HG03139 (cell line): ENCODE results near the gene DDX24.
A peak's percentile ranks its signal among the peaks of the same experiment; 100 is the strongest.

Experiments
- ATAC-seq: cut with Tn5 transposase; IDR thresholded peaks from one replicate; pipeline ENCODE4 v1.9.1; 2021; ENCODE audit not compliant: unreplicated experiment

The DDX24 gene

GRCh38 chr14:94036313-94037167, 44.5 kb downstream of the DDX24 start:
- peak; percentile 91 for ATAC-seq

GRCh38 chr14:94034886-94035285, 46.1 kb downstream of the DDX24 start:
- no peak for ATAC-seq

GRCh38 chr14:94031883-94032279, 49.1 kb downstream of the DDX24 start:
- no peak for ATAC-seq

GRCh38 chr14:94031161-94031882, 49.7 kb downstream of the DDX24 start:
- ATAC-seq: no peak

- no peak for ATAC-seq
These were observed 50.4 kb downstream of the DDX24 start for GRCh38 chr14:94030571-94030970.

- no peak for ATAC-seq
These were observed 51.3 kb downstream of the DDX24 start for GRCh38 chr14:94029671-94030203.

- ATAC-seq: no peak
These were observed 51.7 kb downstream of the DDX24 start for GRCh38 chr14:94029265-94029664.

- no peak for ATAC-seq
These were observed 52.6 kb downstream of the DDX24 start for GRCh38 chr14:94028450-94028826.

- no peak for ATAC-seq
These were observed 53.2 kb downstream of the DDX24 start for GRCh38 chr14:94027566-94028449.

- no peak for ATAC-seq
These were observed 54.0 kb downstream of the DDX24 start for GRCh38 chr14:94026889-94027469.

GRCh38 chr14:94026173-94026888, 54.7 kb downstream of the DDX24 start, which contains the start of gene OTUB2:
TSS of gene OTUB2 (plus strand) at chr14:94026340. CDS start at chr14:94026538, 198 bp downstream.
- ATAC-seq: peak; percentile 99

GRCh38 chr14:94025720-94026119, 55.3 kb downstream of the DDX24 start:
- ATAC-seq: no peak

GRCh38 chr14:94024549-94024948, 56.5 kb downstream of the DDX24 start:
- ATAC-seq: no peak

GRCh38 chr14:94022532-94023411, 58.2 kb downstream of the DDX24 start:
- ATAC-seq: no peak

GRCh38 chr14:94021416-94022157, 59.4 kb downstream of the DDX24 start:
- ATAC-seq: no peak

GRCh38 chr14:94021001-94021400, 60.0 kb downstream of the DDX24 start:
- no peak for ATAC-seq

- ATAC-seq: no peak
These were observed 60.7 kb downstream of the DDX24 start for GRCh38 chr14:94020267-94020666.

GRCh38 chr14:94019329-94019728, 61.7 kb downstream of the DDX24 start:
- no peak for ATAC-seq
